Motor neuron (in vitro differentiated cells): ENCODE measurements around the gene HYCC2. TPM values are rescaled to one million over a fixed set of nuclear protein-coding genes. Genes with fewer than 3 reads are reported as not detected.
"Not testable (repeated sequence)": the region's sequence is repeated elsewhere in the genome, so short reads cannot be mapped to it uniquely, and the experiment has no call there.

Experiments
- ATAC-seq, 8 experiments: fragments of 200-7000 bp; cut with Tn5 transposase; replicated peaks in 6 of 8; 2 replicates each; pipeline ENCODE4 v1.8.0; 2021; ENCODE audit warnings: mild to moderate bottlenecking in 8 of 8, moderate library complexity in 8 of 8
- H3K27ac ChIP-seq, 2 donors: fragments of 250-450 bp; sonication (Bioruptor Pico); 2 replicates each; pipeline ENCODE4 v1.9.0; 2021; ENCODE audit warnings: antibody characterized with exemption in 2 of 2, mild to moderate bottlenecking in 2 of 2, moderate library complexity in 1 of 2
- H3K4me1 ChIP-seq, 2 donors: fragments of 250-450 bp; sonication (Bioruptor Pico); replicated peaks in 1 of 2; 2 replicates each; pipeline ENCODE4 v1.6.1; 2021; ENCODE audit warnings: antibody characterized with exemption in 2 of 2, mild to moderate bottlenecking in 2 of 2, moderate library complexity in 1 of 2
- H3K4me3 ChIP-seq, 5 donors: fragments of 250-450 bp; sonication (Bioruptor Pico); 2 replicates each; pipeline ENCODE4 v1.9.0; 2021; ENCODE audit warnings: antibody characterized with exemption in 5 of 5, mild to moderate bottlenecking in 5 of 5, moderate library complexity in 4 of 5
- WGBS, 10 experiments: fragments of 450-650 bp; shearing (Covaris generic); methylation state at CpG; one replicate each; pipeline ENCODE4 v1.0.0; 2022; 5-methylcytosine and 5-hydroxymethylcytosine counted together
- in situ Hi-C, 9 experiments: fragments of 400-800 bp; cut with MboI; loops; one replicate each; pipeline ENCODE4 v1.15.0; 2021; ENCODE audit warnings: low sequenced_read_pairs in 9 of 9, low pct_unique_long_range_greater_than_20kb in 2 of 9; ENCODE audit not compliant: unreplicated experiment in 9 of 9
- total RNA-seq, 8 experiments: library from RNA; unstranded; fragments of 300-600 nt; gene quantifications; 2 replicates each; pipeline versions ENCODE4 v1.2.3 to v1.2.4, GENCODE V29; 2022

HYCC2 gene
- total RNA-seq, 8 experiments from 2014 or later: 7.2 to 20.7 (median 15.6) TPM

GRCh38 chr2:201059961-201060755 is 11.3 kb downstream of the HYCC2 start:
- in situ Hi-C loops: loop anchor here in 2 of 9 experiments (25.0 kb wide), 2 partner anchors 98 to 148 kb away; partner anchors contain the start of gene ORC2 (in 1 of the 2)
- WGBS, 10 experiments: 83 to 100% (median 94%) methylated on average over 1 to 7 of the region's 10 CpGs
- no peak for ATAC-seq
- Histone ChIP-seq H3K27ac (no peak overlapping the region), H3K4me1 (no peaks in the 10 kb centered on the region), H3K4me3 (no peak overlapping the region)

GRCh38 chr2:201058914-201059313 is 12.6 kb downstream of the HYCC2 start:
- no peak for ATAC-seq
- WGBS, 10 experiments: 80 to 100% (median 84%) methylated on average over 1 of the region's 1 CpG; no CpG with 5 or more reads in 6 of the 10 experiments
- no peak overlapping the region for H3K4me3 ChIP-seq
- in situ Hi-C loops: loop anchor here in 2 of 9 experiments (25.0 kb wide), 2 partner anchors 97 to 147 kb away; partner anchors contain the start of gene ORC2 (in 1 of the 2)
- no peak overlapping the region for H3K27ac ChIP-seq
- no peaks in the 10 kb centered on the region for H3K4me1 ChIP-seq

GRCh38 chr2:201057715-201058248 is 13.7 kb downstream of the HYCC2 start:
- in situ Hi-C loops: loop anchor here in 2 of 9 experiments (25.0 kb wide), 2 partner anchors 95 to 145 kb away; partner anchors contain the start of gene ORC2 (in 1 of the 2)
- WGBS, 10 experiments: 59 to 100% (median 93%) methylated on average over 1 to 3 of the region's 4 CpGs; no CpG with 5 or more reads in 3 of the 10 experiments
- Histone ChIP-seq H3K4me3 (no peak overlapping the region), H3K4me1 (no peaks in the 10 kb centered on the region), H3K27ac (no peak overlapping the region)
- peak in 3 of 8 experiments; percentile 33 to 49 (median 42) for ATAC-seq

- Histone ChIP-seq H3K4me1 (no peaks in the 10 kb centered on the region), H3K27ac (no peak overlapping the region), H3K4me3 (no peak overlapping the region)
- peak in 4 of 8 experiments; percentile 23 to 95 (median 92) for ATAC-seq
- WGBS, 10 experiments: 0 to 82% (median 14%) methylated on average over 1 to 2 of the region's 2 CpGs; no CpG with 5 or more reads in 5 of the 10 experiments
- in situ Hi-C loops: loop anchor here in 2 of 9 experiments (25.0 kb wide), 2 partner anchors 95 to 145 kb away; partner anchors contain the start of gene ORC2 (in 1 of the 2)
These were observed 14.4 kb downstream of the HYCC2 start for GRCh38 chr2:201057087-201057521.

- no peak overlapping the region for H3K27ac ChIP-seq
- H3K4me3 ChIP-seq: no peak overlapping the region
- in situ Hi-C loops: no loop called here
- H3K4me1 ChIP-seq: no peaks in the 10 kb centered on the region
- no peak for ATAC-seq
- 90 to 100% (median 100%) methylated on average over 1 to 7 of the region's 11 CpGs; no CpG with 5 or more reads in 1 of the 10 experiments for WGBS, 10 experiments
These were observed 22.0 kb downstream of the HYCC2 start for GRCh38 chr2:201049455-201049854.

GRCh38 chr2:201046881-201047280 is 24.6 kb downstream of the HYCC2 start:
- no peak overlapping the region for H3K27ac ChIP-seq
- no peaks in the 10 kb centered on the region for H3K4me1 ChIP-seq
- no peak for ATAC-seq
- in situ Hi-C loops: no loop called here
- 75 to 100% (median 96%) methylated on average over 1 to 2 of the region's 2 CpGs; no CpG with 5 or more reads in 1 of the 10 experiments for WGBS, 10 experiments
- no peak overlapping the region for H3K4me3 ChIP-seq

GRCh38 chr2:201043050-201043449 is 28.4 kb downstream of the HYCC2 start:
- WGBS, 10 experiments: 75 to 100% (median 98%) methylated on average over 1 to 4 of the region's 5 CpGs; no CpG with 5 or more reads in 6 of the 10 experiments
- in situ Hi-C loops, H3K4me3 ChIP-seq, H3K4me1 ChIP-seq, H3K27ac ChIP-seq, ATAC-seq: not testable (repeated sequence)

- H3K4me1 ChIP-seq, H3K4me3 ChIP-seq, in situ Hi-C loops, H3K27ac ChIP-seq, ATAC-seq: not testable (repeated sequence)
- no CpG with 5 or more reads among the region's 36 CpGs for WGBS, 10 experiments
These were observed 29.0 kb downstream of the HYCC2 start for GRCh38 chr2:201042451-201042850.

GRCh38 chr2:201040867-201041628 is 30.4 kb downstream of the HYCC2 start:
- no peak for ATAC-seq
- Histone ChIP-seq H3K4me3 (no peak overlapping the region), H3K4me1 (no peaks in the 10 kb centered on the region), H3K27ac (no peak overlapping the region)
- 80 to 100% (median 96%) methylated on average over 1 to 4 of the region's 4 CpGs; no CpG with 5 or more reads in 2 of the 10 experiments for WGBS, 10 experiments
- in situ Hi-C loops: no loop called here

- Histone ChIP-seq H3K4me3 (no peak overlapping the region), H3K4me1 (no peaks in the 10 kb centered on the region), H3K27ac (no peak overlapping the region)
- in situ Hi-C loops: no loop called here
- WGBS, 10 experiments: 60 to 100% (median 98%) methylated on average over 1 to 2 of the region's 2 CpGs
- no peak for ATAC-seq
These were observed 32.6 kb downstream of the HYCC2 start for GRCh38 chr2:201038855-201039254.

- WGBS, 10 experiments: 100% methylated on average over 3 of the region's 4 CpGs; no CpG with 5 or more reads in 9 of the 10 experiments
- H3K4me3 ChIP-seq, ATAC-seq, H3K27ac ChIP-seq, H3K4me1 ChIP-seq, in situ Hi-C loops: not testable (repeated sequence)
These were observed 33.1 kb downstream of the HYCC2 start for GRCh38 chr2:201038361-201038760.

- H3K27ac ChIP-seq, H3K4me3 ChIP-seq, ATAC-seq, H3K4me1 ChIP-seq, in situ Hi-C loops: not testable (repeated sequence)
- no CpG with 5 or more reads among the region's 2 CpGs for WGBS, 10 experiments
These were observed 37.1 kb downstream of the HYCC2 start for GRCh38 chr2:201034355-201034754.

GRCh38 chr2:201024518-201024917 is 47.0 kb downstream of the HYCC2 start:
- in situ Hi-C loops: no loop called here
- Histone ChIP-seq H3K4me1 (no peaks in the 10 kb centered on the region), H3K4me3 (no peak overlapping the region), H3K27ac (no peak overlapping the region)
- ATAC-seq: peak in 1 of 8 experiments; percentile 37
